Midbrain (tissue), 1 donor: ENCODE results near the gene RPS6KA4.

Source experiments
- DNase-seq: peaks from one replicate; lab custom pipeline; 2025; lab: John Stamatoyannopoulos, UW

Gene RPS6KA4

GRCh38 chr11:64327375-64327774, 31.6 kb upstream of the RPS6KA4 start:
- DNase-seq, result no peak

- no peak for DNase-seq
These were observed 31.0 kb upstream of the RPS6KA4 start for GRCh38 chr11:64327993-64328392.

- DNase-seq, result no peak
These were observed 28.1 kb upstream of the RPS6KA4 start for GRCh38 chr11:64330888-64331287.

GRCh38 chr11:64331569-64332371, 27.2 kb upstream of the RPS6KA4 start:
- DNase-seq, result no peak

- DNase-seq, result no peak
These were observed 25.4 kb upstream of the RPS6KA4 start for GRCh38 chr11:64333556-64333955.

GRCh38 chr11:64334764-64335735, 23.9 kb upstream of the RPS6KA4 start:
- no peak for DNase-seq

GRCh38 chr11:64337538-64338249, 21.3 kb upstream of the RPS6KA4 start:
- no peak for DNase-seq

GRCh38 chr11:64338716-64339115, 20.2 kb upstream of the RPS6KA4 start:
- DNase-seq, result no peak

- no peak for DNase-seq
These were observed 19.7 kb upstream of the RPS6KA4 start for GRCh38 chr11:64339286-64339685.

GRCh38 chr11:64339754-64340408, 19.1 kb upstream of the RPS6KA4 start, which contains the start of gene CCDC88B:
TSS of gene CCDC88B (plus strand) at chr11:64340204. CDS start at chr11:64340267, 63 bp downstream.
- no peak for DNase-seq

GRCh38 chr11:64340671-64341335, 18.2 kb upstream of the RPS6KA4 start:
- DNase-seq, result no peak

GRCh38 chr11:64341429-64341828, 17.5 kb upstream of the RPS6KA4 start:
- DNase-seq, result no peak

GRCh38 chr11:64341851-64342791, 16.8 kb upstream of the RPS6KA4 start:
- peak; percentile 67 for DNase-seq

- DNase-seq, result no peak
These were observed 15.9 kb upstream of the RPS6KA4 start for GRCh38 chr11:64342869-64343745.

- no peak for DNase-seq
These were observed 15.0 kb upstream of the RPS6KA4 start for GRCh38 chr11:64343767-64344559.

GRCh38 chr11:64344787-64345186, 14.2 kb upstream of the RPS6KA4 start:
- DNase-seq, result no peak

GRCh38 chr11:64347193-64347867, 11.6 kb upstream of the RPS6KA4 start:
- no peak for DNase-seq
